ENCODE measurements around the gene POC1A. TPM values are rescaled to one million over a fixed set of nuclear protein-coding genes. Genes with fewer than 3 reads are reported as not detected.
A peak's percentile ranks its signal among the peaks of the same experiment; 100 is the strongest.

Gene POC1A
- total RNA-seq, 8 experiments from 2014 or later, result 1.2 to 13.2 (median 3.0) TPM

GRCh38 chr3:52104684-52105640 lies 49.3 kb downstream of the POC1A start:
- WGBS, 10 experiments, result 71 to 100% (median 98%) methylated on average over 2 to 6 of the region's 10 CpGs; no CpG with 5 or more reads in 1 of the 10 experiments
- Histone ChIP-seq H3K4me1 (replicated peaks in 1 of 2) (peaks cover 17 to 23% of the 10 kb centered on the region in 2 donors), H3K4me3 (no peak overlapping the region), H3K27ac (no peak overlapping the region)
- in situ Hi-C loops (cut with MboI; ENCODE audit: low pct_unique_long_range_greater_than_20kb in 2 of 9, low sequenced_read_pairs in 9 of 9, unreplicated experiment in 9 of 9), result no loop called here
- no peak for ATAC-seq (replicated peaks in 6 of 8)

GRCh38 chr3:52102934-52103333 lies 51.3 kb downstream of the POC1A start:
- no peak overlapping the region for H3K27ac ChIP-seq

GRCh38 chr3:52099001-52099401 lies 55.2 kb downstream of the POC1A start:
- no peak for ATAC-seq (replicated peaks in 6 of 8)
- no peak overlapping the region for H3K4me3 ChIP-seq
- in situ Hi-C loops (cut with MboI; ENCODE audit: low pct_unique_long_range_greater_than_20kb in 2 of 9, low sequenced_read_pairs in 9 of 9, unreplicated experiment in 9 of 9), result no loop called here
- no peak overlapping the region for H3K27ac ChIP-seq
- WGBS, 10 experiments, result 50 to 100% (median 82%) methylated on average over 1 to 3 of the region's 3 CpGs; no CpG with 5 or more reads in 4 of the 10 experiments
- H3K4me1 ChIP-seq (replicated peaks in 1 of 2), result no peaks in the 10 kb centered on the region

More at GRCh38 chr3:52102934-52103333, 51.3 kb downstream of the POC1A start:
- no peak for ATAC-seq (replicated peaks in 6 of 8)
- Histone ChIP-seq H3K4me3 (no peak overlapping the region), H3K4me1 (replicated peaks in 1 of 2) (peaks cover 6% of the 10 kb centered on the region in 2 donors)
- in situ Hi-C loops (cut with MboI; ENCODE audit: low pct_unique_long_range_greater_than_20kb in 2 of 9, low sequenced_read_pairs in 9 of 9, unreplicated experiment in 9 of 9), result no loop called here
- WGBS, 10 experiments, result 83 to 100% (median 91%) methylated on average over 2 to 4 of the region's 4 CpGs

- Histone ChIP-seq H3K4me1 (replicated peaks in 1 of 2) (no peaks in the 10 kb centered on the region), H3K27ac (no peak overlapping the region), H3K4me3 (no peak overlapping the region)
- in situ Hi-C loops (cut with MboI; ENCODE audit: low pct_unique_long_range_greater_than_20kb in 2 of 9, low sequenced_read_pairs in 9 of 9, unreplicated experiment in 9 of 9), result no loop called here
- WGBS, 10 experiments, result 100% methylated on average over 1 of the region's 2 CpGs; no CpG with 5 or more reads in 8 of the 10 experiments
- ATAC-seq (replicated peaks in 6 of 8), result no peak
These were observed 56.2 kb downstream of the POC1A start for GRCh38 chr3:52097851-52098507.

GRCh38 chr3:52095990-52096775 lies 58.0 kb downstream of the POC1A start:
- Histone ChIP-seq H3K27ac (no peak overlapping the region), H3K4me1 (replicated peaks in 1 of 2) (peaks cover 5% of the 10 kb centered on the region in 2 donors), H3K4me3 (no peak overlapping the region)
- ATAC-seq (replicated peaks in 6 of 8), result no peak
- 80 to 100% (median 93%) methylated on average over 1 to 7 of the region's 8 CpGs for WGBS, 10 experiments
- in situ Hi-C loops (cut with MboI; ENCODE audit: low pct_unique_long_range_greater_than_20kb in 2 of 9, low sequenced_read_pairs in 9 of 9, unreplicated experiment in 9 of 9), result no loop called here

- in situ Hi-C loops (cut with MboI; ENCODE audit: low pct_unique_long_range_greater_than_20kb in 2 of 9, low sequenced_read_pairs in 9 of 9, unreplicated experiment in 9 of 9), result no loop called here
- H3K4me1 ChIP-seq (replicated peaks in 1 of 2), result peaks cover 12 to 15% of the 10 kb centered on the region in 2 donors
- H3K27ac ChIP-seq, result no peak overlapping the region
- no peak overlapping the region for H3K4me3 ChIP-seq
- 77 to 100% (median 98%) methylated on average over 1 to 9 of the region's 11 CpGs; no CpG with 5 or more reads in 1 of the 10 experiments for WGBS, 10 experiments
- ATAC-seq (replicated peaks in 6 of 8), result no peak
These were observed 59.4 kb downstream of the POC1A start for GRCh38 chr3:52094571-52095485.

GRCh38 chr3:52093756-52094545 lies 60.3 kb downstream of the POC1A start:
- Histone ChIP-seq H3K27ac (no peak overlapping the region), H3K4me1 (replicated peaks in 1 of 2) (peaks cover 18 to 21% of the 10 kb centered on the region in 2 donors), H3K4me3 (no peak overlapping the region)
- no peak for ATAC-seq (replicated peaks in 6 of 8)
- in situ Hi-C loops (cut with MboI; ENCODE audit: low pct_unique_long_range_greater_than_20kb in 2 of 9, low sequenced_read_pairs in 9 of 9, unreplicated experiment in 9 of 9), result no loop called here
- WGBS, 10 experiments, result 90 to 100% (median 100%) methylated on average over 1 to 3 of the region's 7 CpGs; no CpG with 5 or more reads in 5 of the 10 experiments

GRCh38 chr3:52092891-52093290 lies 61.3 kb downstream of the POC1A start:
- WGBS, 10 experiments, result 83 to 100% (median 88%) methylated on average over 1 to 4 of the region's 7 CpGs; no CpG with 5 or more reads in 7 of the 10 experiments
- in situ Hi-C loops (cut with MboI; ENCODE audit: low pct_unique_long_range_greater_than_20kb in 2 of 9, low sequenced_read_pairs in 9 of 9, unreplicated experiment in 9 of 9), result no loop called here
- H3K4me3 ChIP-seq, result no peak overlapping the region
- H3K4me1 ChIP-seq (replicated peaks in 1 of 2), result peaks cover 29 to 32% of the 10 kb centered on the region in 2 donors
- no peak overlapping the region for H3K27ac ChIP-seq
- ATAC-seq (replicated peaks in 6 of 8), result no peak

GRCh38 chr3:52092271-52092660 lies 62.0 kb downstream of the POC1A start:
- no peak for ATAC-seq (replicated peaks in 6 of 8)
- Histone ChIP-seq H3K4me3 (no peak overlapping the region), H3K27ac (no peak overlapping the region), H3K4me1 (replicated peaks in 1 of 2) (peaks cover 35% of the 10 kb centered on the region in 2 donors)
- in situ Hi-C loops (cut with MboI; ENCODE audit: low pct_unique_long_range_greater_than_20kb in 2 of 9, low sequenced_read_pairs in 9 of 9, unreplicated experiment in 9 of 9), result no loop called here
- whole genome bisulfite sequencing, 10 experiments, result 100% methylated on average over 1 of the region's 1 CpG; no CpG with 5 or more reads in 9 of the 10 experiments

GRCh38 chr3:52091586-52092270 lies 62.5 kb downstream of the POC1A start:
- WGBS, 10 experiments, result 77 to 100% (median 100%) methylated on average over 1 to 4 of the region's 5 CpGs; no CpG with 5 or more reads in 4 of the 10 experiments
- peaks cover 35 to 41% of the 10 kb centered on the region in 2 donors for H3K4me1 ChIP-seq (replicated peaks in 1 of 2)
- no peak overlapping the region for H3K27ac ChIP-seq
- in situ Hi-C loops (cut with MboI; ENCODE audit: low pct_unique_long_range_greater_than_20kb in 2 of 9, low sequenced_read_pairs in 9 of 9, unreplicated experiment in 9 of 9), result no loop called here
- ATAC-seq (replicated peaks in 6 of 8), result no peak
- H3K4me3 ChIP-seq, result no peak overlapping the region

- H3K4me1 ChIP-seq (replicated peaks in 1 of 2), result peaks cover 35 to 41% of the 10 kb centered on the region in 2 donors
- WGBS, 10 experiments, result 58 to 100% (median 65%) methylated on average over 1 to 6 of the region's 8 CpGs; no CpG with 5 or more reads in 7 of the 10 experiments
- peak in 4 of 8 experiments; percentile 20 to 44 (median 26) for ATAC-seq (replicated peaks in 6 of 8)
- H3K27ac ChIP-seq, result no peak overlapping the region
- H3K4me3 ChIP-seq, result no peak overlapping the region
- in situ Hi-C loops (cut with MboI; ENCODE audit: low pct_unique_long_range_greater_than_20kb in 2 of 9, low sequenced_read_pairs in 9 of 9, unreplicated experiment in 9 of 9), result no loop called here
These were observed 63.2 kb downstream of the POC1A start for GRCh38 chr3:52090933-52091468.

All from motor neuron (in vitro differentiated cells).